ENCODE measurements around the gene FAM50A.

The FAM50A gene

GRCh38 chrX:154473683-154474082 is 29.7 kb downstream of the FAM50A start:
- TF ChIP-seq CTCF (IDR thresholded peaks at IDR 0.05; ENCODE audit: low read depth, low read length, missing control alignments) = no peak
- no peak overlapping the region for H3K4me3 ChIP-seq (replicated peaks; ENCODE audit: low read depth, low read length)
- no peak for DNase-seq (ENCODE audit: extremely low read depth, low read depth)

GRCh38 chrX:154476821-154477220 is 32.9 kb downstream of the FAM50A start:
- DNase-seq (ENCODE audit: extremely low read depth, low read depth) = no peak
- TF ChIP-seq CTCF (IDR thresholded peaks at IDR 0.05; ENCODE audit: low read depth, low read length, missing control alignments) = no peak
- no peak overlapping the region for H3K4me3 ChIP-seq (replicated peaks; ENCODE audit: low read depth, low read length)

- DNase-seq (ENCODE audit: extremely low read depth, low read depth) = no peak
- no peak for TF ChIP-seq CTCF (IDR thresholded peaks at IDR 0.05; ENCODE audit: low read depth, low read length, missing control alignments)
- peak overlapping the region; percentile 45 for H3K4me3 ChIP-seq (replicated peaks; ENCODE audit: low read depth, low read length)
Measured at GRCh38 chrX:154477891-154478477, 34.0 kb downstream of the FAM50A start.

GRCh38 chrX:154478728-154479622 is 35.0 kb downstream of the FAM50A start, which contains the start of gene LAGE3:
LAGE3 (minus strand) TSS chrX:154479281; CDS start chrX:154478915, 366 bp downstream.
- no peak for TF ChIP-seq CTCF (IDR thresholded peaks at IDR 0.05; ENCODE audit: low read depth, low read length, missing control alignments)
- peak; percentile 12 for DNase-seq (ENCODE audit: extremely low read depth, low read depth)

GRCh38 chrX:154481195-154481594 is 37.3 kb downstream of the FAM50A start:
- no peak for DNase-seq (ENCODE audit: extremely low read depth, low read depth)
- no peak for TF ChIP-seq CTCF (IDR thresholded peaks at IDR 0.05; ENCODE audit: low read depth, low read length, missing control alignments)
- no peak overlapping the region for H3K4me3 ChIP-seq (replicated peaks; ENCODE audit: low read depth, low read length)

More at GRCh38 chrX:154478728-154479622, 35.0 kb downstream of the FAM50A start, which contains the start of gene LAGE3:
- peak within 1 kb of the TSS; percentile 45 for H3K4me3 ChIP-seq (replicated peaks; ENCODE audit: low read depth, low read length)

- no peak overlapping the region for H3K4me3 ChIP-seq (replicated peaks; ENCODE audit: low read depth, low read length)
- no peak for TF ChIP-seq CTCF (IDR thresholded peaks at IDR 0.05; ENCODE audit: low read depth, low read length, missing control alignments)
- DNase-seq (ENCODE audit: extremely low read depth, low read depth) = no peak
Measured at GRCh38 chrX:154481911-154482601, 38.1 kb downstream of the FAM50A start.

Measured in HFF-Myc (cell line).